Spinal cord (tissue), 10 donors: ENCODE measurements around the gene TMEM130. TPM values are rescaled to one million over a fixed set of nuclear protein-coding genes. Genes with fewer than 3 reads are reported as not detected.
"Not testable (repeated sequence)": the region's sequence is repeated elsewhere in the genome, so short reads cannot be mapped to it uniquely, and the experiment has no call there.

Experiments used
- DNase-seq, 6 donors: peaks; one replicate each; pipeline versions ENCODE4 v3.0.0 to v3.0.0-alpha.2; 2013 to 2015; ENCODE audit warnings: low spot score in 6 of 6, low read depth in 4 of 6
- H3K27ac ChIP-seq: one replicate; pipeline ENCODE4 v1.5.1; 2013; ENCODE audit warnings: low read depth, low read length, control low read depth
- H3K27me3 ChIP-seq: one replicate; pipeline ENCODE4 v1.6.1; 2013; ENCODE audit warnings: low read length; ENCODE audit not compliant: control insufficient read depth, insufficient read depth
- H3K36me3 ChIP-seq: one replicate; pipeline ENCODE4 v1.6.1; 2013; ENCODE audit warnings: low read length; ENCODE audit not compliant: control insufficient read depth, insufficient read depth
- H3K4me1 ChIP-seq: one replicate; pipeline ENCODE4 v1.6.1; 2013; ENCODE audit warnings: low read length; ENCODE audit not compliant: control insufficient read depth, insufficient read depth
- H3K4me3 ChIP-seq: one replicate; pipeline ENCODE4 v1.5.1; 2013; ENCODE audit warnings: low read depth, low read length, control low read depth
- H3K9me3 ChIP-seq: one replicate; pipeline ENCODE4 v1.6.1; 2013; ENCODE audit warnings: low read length; ENCODE audit not compliant: control insufficient read depth, insufficient read depth
- WGBS: methylation state at CpG from one replicate; pipeline ENCODE4 v1.1.5; 2013; ENCODE audit warnings: missing lambda C conversion rate; ENCODE audit not compliant: insufficient coverage; 5-methylcytosine and 5-hydroxymethylcytosine counted together
- polyA plus RNA-seq, 2 donors: library from polyadenylated mRNA; unstranded; fragments of 120-200 nt; gene quantifications; one replicate each; pipeline ENCODE4 v1.2.1, GENCODE V29; 2013; ENCODE audit not compliant: insufficient read length in 2 of 2
- total RNA-seq, 2 donors: library from RNA; depleted of rRNA in 1 of 2; stranded (reverse); fragments of 120-200 nt in 1 of 2; fragments of >200 nt in 1 of 2; gene quantifications; one replicate each; pipeline versions ENCODE4 v1.2.3 to v1.2.4, GENCODE V29; 2013 to 2014
- donor health status: healthy.

Gene TMEM130
- total and polyA plus RNA-seq, 4 donors, result 14.1 to 154 (median 90.2) TPM

DNA sequence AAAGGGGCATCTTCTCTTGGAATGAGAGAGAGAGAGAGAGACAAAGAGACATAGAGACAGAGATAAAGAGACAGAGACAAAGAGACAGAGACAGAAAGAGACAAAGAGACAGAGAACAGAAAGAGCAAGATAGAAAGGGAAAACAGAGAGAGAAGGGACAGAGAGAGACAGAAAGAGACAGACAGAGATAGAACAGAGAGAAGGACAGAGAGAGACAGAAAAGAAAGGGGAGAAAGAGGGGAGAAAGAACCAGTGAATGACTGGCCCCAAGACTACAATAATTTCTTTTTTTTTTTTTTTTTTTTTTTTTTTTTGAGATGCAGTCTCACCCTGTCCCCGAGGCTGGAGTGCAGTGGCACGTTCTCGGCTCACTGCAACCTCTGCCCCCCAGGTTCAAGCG is 7.6 kb downstream of the TMEM130 start:
- no peak for DNase-seq
- no CpG with 5 or more reads among the region's 4 CpGs for WGBS
- H3K27ac ChIP-seq, result no peak overlapping the region
- H3K4me1 ChIP-seq, result peaks cover 6% of the 10 kb centered on the region
- H3K27me3 ChIP-seq, result no peaks in the 10 kb centered on the region
- H3K9me3 ChIP-seq, result no peaks in the 10 kb centered on the region
- peaks cover 35% of the 10 kb centered on the region for H3K36me3 ChIP-seq
- H3K4me3 ChIP-seq, result no peak overlapping the region

DNA sequence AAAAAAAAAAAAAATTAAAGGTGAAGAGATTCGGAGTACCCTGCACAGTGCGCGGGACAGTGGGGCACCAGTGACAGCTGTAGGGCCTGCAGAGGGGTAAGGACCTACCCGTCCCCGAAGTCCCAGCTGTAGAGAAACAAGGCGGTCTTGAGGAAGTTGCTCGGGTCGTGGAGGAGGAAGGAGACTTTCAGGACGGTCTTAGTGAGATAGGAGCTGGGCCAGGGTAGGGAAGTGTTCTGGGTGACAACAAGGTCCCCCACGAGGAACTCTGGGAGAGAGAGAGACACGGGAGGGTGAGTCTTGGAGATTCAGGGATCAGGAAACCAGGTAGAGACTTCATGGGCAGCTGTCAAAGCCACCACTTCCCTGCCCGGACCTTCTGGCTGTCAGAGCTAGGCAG is 9.7 kb downstream of the TMEM130 start:
- H3K4me1 ChIP-seq, result no peaks in the 10 kb centered on the region
- no peak for DNase-seq
- no peaks in the 10 kb centered on the region for H3K27me3 ChIP-seq
- H3K27ac ChIP-seq, result no peak overlapping the region
- 84% methylated on average over 12 of the region's 12 CpGs for WGBS
- peaks cover 50% of the 10 kb centered on the region for H3K36me3 ChIP-seq
- H3K4me3 ChIP-seq, result no peak overlapping the region
- H3K9me3 ChIP-seq, result no peaks in the 10 kb centered on the region

- no peaks in the 10 kb centered on the region for H3K4me1 ChIP-seq
- no peaks in the 10 kb centered on the region for H3K9me3 ChIP-seq
- no peak overlapping the region for H3K27ac ChIP-seq
- 84% methylated on average over 16 of the region's 24 CpGs for WGBS
- H3K27me3 ChIP-seq, result no peaks in the 10 kb centered on the region
- no peak overlapping the region for H3K4me3 ChIP-seq
- no peak for DNase-seq
- peaks cover 66% of the 10 kb centered on the region for H3K36me3 ChIP-seq
These were observed 14.0 kb downstream of the TMEM130 start for GRCh38 chr7:98855610-98856422.

DNA sequence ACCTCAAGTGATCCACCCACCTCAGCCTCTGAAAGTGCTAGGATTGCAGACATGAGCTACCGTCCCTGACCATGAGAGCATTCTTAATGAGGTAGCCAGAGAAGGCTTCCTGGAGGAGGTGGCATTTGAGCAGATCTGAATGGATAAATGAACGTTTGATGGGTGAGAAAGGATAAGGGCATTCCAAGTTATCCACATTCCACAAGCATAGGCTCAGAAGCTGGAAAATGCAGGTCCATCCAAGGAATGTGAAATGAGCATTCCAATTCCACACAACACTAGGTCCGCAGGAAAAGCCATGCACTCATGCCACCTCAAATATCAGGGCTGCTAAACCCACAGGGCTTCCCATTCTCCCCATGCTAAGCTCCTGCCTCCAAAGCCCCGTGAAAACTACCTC is 17.0 kb downstream of the TMEM130 start:
- peaks cover 7% of the 10 kb centered on the region for H3K9me3 ChIP-seq
- DNase-seq, result no peak
- peaks cover 70% of the 10 kb centered on the region for H3K36me3 ChIP-seq
- 79% methylated on average over 1 of the region's 4 CpGs for WGBS
- H3K27me3 ChIP-seq, result no peaks in the 10 kb centered on the region
- H3K4me1 ChIP-seq, result no peaks in the 10 kb centered on the region
- H3K4me3 ChIP-seq, result no peak overlapping the region
- H3K27ac ChIP-seq, result no peak overlapping the region

DNA sequence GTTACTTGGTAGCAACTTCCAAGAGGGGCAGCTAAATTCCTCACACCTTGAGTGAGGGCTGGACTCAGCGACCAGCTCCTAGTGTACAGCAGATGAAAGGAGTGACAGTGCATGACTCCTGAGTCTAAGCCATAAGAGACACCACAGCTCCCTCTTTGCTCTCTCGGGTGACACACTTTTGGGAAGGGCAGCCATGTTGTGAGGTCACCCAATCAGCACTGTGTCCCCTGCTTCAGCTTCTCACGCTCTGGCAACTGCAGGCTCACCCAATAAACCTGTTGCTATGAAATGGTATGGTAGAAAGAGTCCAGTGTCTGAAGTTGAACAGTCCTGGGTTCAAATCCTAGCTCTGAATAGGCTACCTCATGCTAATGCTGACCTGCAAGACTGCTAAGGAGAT is 20.9 kb downstream of the TMEM130 start:
- Histone ChIP-seq H3K36me3 (peaks cover 57% of the 10 kb centered on the region), H3K27ac (no peak overlapping the region), H3K4me3 (no peak overlapping the region), H3K27me3 (no peaks in the 10 kb centered on the region), H3K4me1 (peaks cover 6% of the 10 kb centered on the region), H3K9me3 (peaks cover 7% of the 10 kb centered on the region)
- 94% methylated on average over 2 of the region's 3 CpGs for WGBS
- no peak for DNase-seq

DNA sequence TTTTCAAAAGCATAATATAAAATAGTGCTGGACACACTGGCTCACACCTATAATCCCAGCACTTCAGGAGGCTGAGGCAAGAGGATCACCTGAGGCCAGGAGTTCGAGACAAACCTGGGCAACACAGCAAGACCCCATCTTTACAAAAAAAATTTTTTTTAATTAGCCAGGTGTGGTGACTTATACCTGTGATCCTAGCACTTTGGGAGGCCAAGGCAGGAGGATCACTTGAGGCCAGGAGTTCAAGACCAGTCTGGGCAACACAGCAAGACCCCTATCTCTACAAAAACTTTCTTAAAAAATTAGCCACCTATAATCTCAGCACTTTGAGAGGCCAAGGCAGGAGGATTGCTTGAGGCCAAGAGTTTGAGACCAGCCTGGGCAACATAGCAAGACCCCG is 27.3 kb downstream of the TMEM130 start:
- WGBS, result 67% methylated on average over 1 of the region's 2 CpGs
- not testable (repeated sequence) for H3K4me3 ChIP-seq, H3K27me3 ChIP-seq, H3K9me3 ChIP-seq, DNase-seq, H3K27ac ChIP-seq
- Histone ChIP-seq H3K4me1 (peaks cover 10% of the 10 kb centered on the region), H3K36me3 (peaks cover 13% of the 10 kb centered on the region)

DNA sequence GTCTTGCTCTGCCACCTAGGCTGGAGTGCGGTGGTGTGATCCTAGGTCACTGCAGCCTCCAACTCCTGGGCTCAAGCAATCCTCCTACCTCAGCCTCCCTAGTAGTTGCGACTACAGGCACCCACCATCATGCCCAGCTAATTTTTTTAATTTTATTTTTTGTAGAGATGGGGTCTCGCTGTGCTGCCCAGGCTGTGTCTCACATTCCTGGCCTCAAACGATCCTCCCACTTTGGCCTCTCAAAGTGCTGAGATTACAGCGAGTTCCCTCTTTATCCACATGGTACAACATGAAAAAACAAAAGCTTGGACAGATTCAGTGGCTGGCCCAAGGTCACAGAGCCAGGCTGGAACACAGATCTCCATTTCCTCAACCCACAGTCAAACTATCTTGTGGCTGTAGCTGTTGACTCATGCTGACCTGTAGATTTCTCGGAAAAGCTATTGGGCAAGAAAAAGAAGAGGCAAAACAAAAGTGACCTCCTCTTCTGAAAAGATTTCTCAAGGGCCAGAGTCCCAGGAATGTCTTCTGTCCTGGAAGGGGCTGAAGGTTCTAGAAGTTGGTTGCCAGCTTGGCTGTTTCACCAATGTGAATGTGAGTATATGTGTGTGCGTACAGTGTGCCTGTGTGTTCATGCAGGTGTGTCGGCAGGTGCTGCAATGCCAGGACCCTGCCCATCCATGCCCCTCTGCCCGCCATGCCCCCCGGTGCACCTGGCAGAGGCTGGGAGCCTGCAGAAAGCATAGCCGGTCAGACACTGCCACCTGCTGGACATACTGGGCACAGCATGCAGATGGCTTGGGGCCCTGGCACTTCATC is 28.4 kb downstream of the TMEM130 start:
- peak in 4 of 6 donors; percentile 26 to 83 (median 53) for DNase-seq
- no peak overlapping the region for H3K27ac ChIP-seq
- 38% methylated on average over 7 of the region's 11 CpGs for WGBS

GRCh38 chr7:98840722-98841121 is 29.1 kb downstream of the TMEM130 start:
- 52% methylated on average over 2 of the region's 4 CpGs for WGBS
- H3K27ac ChIP-seq, result no peak overlapping the region
- H3K4me3 ChIP-seq, result no peak overlapping the region
- peaks cover 8% of the 10 kb centered on the region for H3K36me3 ChIP-seq
- peaks cover 4% of the 10 kb centered on the region for H3K4me1 ChIP-seq
- H3K27me3 ChIP-seq, result no peaks in the 10 kb centered on the region
- H3K9me3 ChIP-seq, result no peaks in the 10 kb centered on the region
- DNase-seq, result no peak

More for the DNA sequence above, 28.4 kb downstream of the TMEM130 start:
- Histone ChIP-seq H3K4me3 (no peak overlapping the region), H3K36me3 (peaks cover 11% of the 10 kb centered on the region), H3K9me3 (no peaks in the 10 kb centered on the region), H3K27me3 (no peaks in the 10 kb centered on the region), H3K4me1 (peaks cover 7% of the 10 kb centered on the region)

- WGBS, result 68% methylated on average over 8 of the region's 11 CpGs
- H3K9me3 ChIP-seq, result no peaks in the 10 kb centered on the region
- H3K27me3 ChIP-seq, result no peaks in the 10 kb centered on the region
- H3K4me1 ChIP-seq, result peaks cover 4% of the 10 kb centered on the region
- no peak overlapping the region for H3K27ac ChIP-seq
- H3K4me3 ChIP-seq, result no peak overlapping the region
- H3K36me3 ChIP-seq, result peaks cover 5% of the 10 kb centered on the region
- DNase-seq, result no peak
These were observed 29.7 kb downstream of the TMEM130 start for GRCh38 chr7:98840096-98840495.
